Neuron (in vitro differentiated cells): ENCODE measurements around the gene LOC128125822.

Experiments used
- H2AFZ ChIP-seq: one replicate; pipeline ENCODE4 v1.6.1; 2013; ENCODE audit warnings: low read depth, mild to moderate bottlenecking, inconsistent platforms, low read length, moderate library complexity
- H3K27me3 ChIP-seq: one replicate; pipeline ENCODE4 v1.6.1; 2013; ENCODE audit warnings: low read length; ENCODE audit not compliant: insufficient read depth
- H3K36me3 ChIP-seq: one replicate; pipeline ENCODE4 v1.6.1; 2013; ENCODE audit warnings: low read length; ENCODE audit not compliant: insufficient read depth
- H3K4me1 ChIP-seq: one replicate; pipeline ENCODE4 v1.6.1; 2013; ENCODE audit warnings: low read length; ENCODE audit not compliant: insufficient read depth
- H3K4me3 ChIP-seq: 2 replicates; pipeline ENCODE4 v1.5.1; 2013; ENCODE audit warnings: mild to moderate bottlenecking, low read length, moderate library complexity
- H3K9me3 ChIP-seq: one replicate; pipeline ENCODE4 v1.6.1; 2013; ENCODE audit warnings: low read length

Gene LOC128125822

GRCh38 chr6:63599243-63599642, 27.0 kb downstream of the LOC128125822 start:
- peak overlapping the region; percentile 83 for H2AFZ ChIP-seq
- H3K4me1 ChIP-seq: no peaks in the 10 kb centered on the region
- H3K4me3 ChIP-seq: peak overlapping the region; percentile 55
- no peaks in the 10 kb centered on the region for H3K36me3 ChIP-seq
- H3K9me3 ChIP-seq: no peaks in the 10 kb centered on the region
- no peaks in the 10 kb centered on the region for H3K27me3 ChIP-seq

GRCh38 chr6:63600136-63600535, 27.9 kb downstream of the LOC128125822 start:
- no peaks in the 10 kb centered on the region for H3K4me1 ChIP-seq
- no peak overlapping the region for H3K4me3 ChIP-seq
- H3K9me3 ChIP-seq: no peaks in the 10 kb centered on the region
- no peak overlapping the region for H2AFZ ChIP-seq
- no peaks in the 10 kb centered on the region for H3K27me3 ChIP-seq
- no peaks in the 10 kb centered on the region for H3K36me3 ChIP-seq

GRCh38 chr6:63609231-63609630, 37.0 kb downstream of the LOC128125822 start:
- H3K9me3 ChIP-seq: no peaks in the 10 kb centered on the region
- H3K36me3 ChIP-seq: no peaks in the 10 kb centered on the region
- H3K4me1 ChIP-seq: no peaks in the 10 kb centered on the region
- H2AFZ ChIP-seq: no peak overlapping the region
- no peak overlapping the region for H3K4me3 ChIP-seq
- no peaks in the 10 kb centered on the region for H3K27me3 ChIP-seq

- H3K4me3 ChIP-seq: no peak overlapping the region
- no peak overlapping the region for H2AFZ ChIP-seq
- no peaks in the 10 kb centered on the region for H3K36me3 ChIP-seq
- H3K4me1 ChIP-seq: no peaks in the 10 kb centered on the region
- no peaks in the 10 kb centered on the region for H3K27me3 ChIP-seq
- H3K9me3 ChIP-seq: no peaks in the 10 kb centered on the region
Measured at GRCh38 chr6:63610944-63611343, 38.7 kb downstream of the LOC128125822 start.

- no peaks in the 10 kb centered on the region for H3K27me3 ChIP-seq
- no peak overlapping the region for H2AFZ ChIP-seq
- no peak overlapping the region for H3K4me3 ChIP-seq
- H3K9me3 ChIP-seq: no peaks in the 10 kb centered on the region
- H3K36me3 ChIP-seq: no peaks in the 10 kb centered on the region
- H3K4me1 ChIP-seq: no peaks in the 10 kb centered on the region
Measured at GRCh38 chr6:63611560-63611959, 39.3 kb downstream of the LOC128125822 start.

GRCh38 chr6:63615590-63615989, 43.3 kb downstream of the LOC128125822 start:
- H3K4me3 ChIP-seq: no peak overlapping the region
- no peaks in the 10 kb centered on the region for H3K9me3 ChIP-seq
- no peaks in the 10 kb centered on the region for H3K36me3 ChIP-seq
- no peak overlapping the region for H2AFZ ChIP-seq
- no peaks in the 10 kb centered on the region for H3K27me3 ChIP-seq
- H3K4me1 ChIP-seq: no peaks in the 10 kb centered on the region
